DND-41 (cell line): Measurements from ENCODE around the gene PDE4D.

Experiments
- ATAC-seq: fragments of 200-7000 bp; cut with Tn5 transposase; 3 replicates; pipeline ENCODE4 v1.9.1; 2021; ENCODE audit warnings: low read depth; ENCODE audit not compliant: insufficient read depth
- DNase-seq: peaks from one replicate; pipeline ENCODE4 v3.0.0-alpha.2; 2020
- H2AFZ ChIP-seq: 2 replicates; pipeline ENCODE4 v1.6.0; 2012; ENCODE audit warnings: low read depth, low read length
- H3K27ac ChIP-seq: 2 replicates; pipeline ENCODE4 v1.5.1; 2012; ENCODE audit warnings: low read length, inconsistent platforms
- H3K27me3 ChIP-seq: fragments of 200-600 bp; sonication (generic); 2 replicates; pipeline ENCODE4 v1.6.0; 2012; ENCODE audit warnings: low read length, mild to moderate bottlenecking, inconsistent platforms; ENCODE audit not compliant: insufficient read depth, poor library complexity
- H3K36me3 ChIP-seq: 2 replicates; pipeline ENCODE4 v1.5.1; 2012; ENCODE audit warnings: low read length, inconsistent platforms; ENCODE audit not compliant: insufficient read depth
- H3K4me1 ChIP-seq: 2 replicates; pipeline ENCODE4 v1.5.1; 2012; ENCODE audit warnings: mild to moderate bottlenecking, low read length; ENCODE audit not compliant: insufficient read depth
- H3K4me2 ChIP-seq: 2 replicates; pipeline ENCODE4 v1.6.0; 2012; ENCODE audit warnings: mild to moderate bottlenecking, moderate library complexity, low read length, inconsistent platforms; ENCODE audit not compliant: insufficient read depth
- H3K4me3 ChIP-seq, 2 experiments: fragments of 200-600 bp in 1 of 2; shearing (Covaris generic) in 1 of 2; 2 replicates each; pipeline ENCODE4 v1.5.1; 2012 to 2016; ENCODE audit warnings: inconsistent platforms in 2 of 2, low read length in 2 of 2, mild to moderate bottlenecking in 2 of 2, low read depth in 1 of 2, moderate library complexity in 1 of 2
- H3K79me2 ChIP-seq: 2 replicates; pipeline ENCODE4 v1.6.0; 2012; ENCODE audit warnings: low read length, inconsistent platforms; ENCODE audit not compliant: insufficient read depth
- H3K9ac ChIP-seq: 2 replicates; pipeline ENCODE4 v1.6.0; 2012; ENCODE audit warnings: low read depth, mild to moderate bottlenecking, inconsistent platforms, low read length, moderate library complexity
- H3K9me3 ChIP-seq: 2 replicates; pipeline ENCODE4 v1.5.1; 2012; ENCODE audit warnings: low read length, moderate library complexity, mild to moderate bottlenecking, inconsistent platforms; ENCODE audit not compliant: insufficient read depth, severe bottlenecking
- H4K20me1 ChIP-seq: 2 replicates; pipeline ENCODE4 v1.6.0; 2012; ENCODE audit warnings: low read length; ENCODE audit not compliant: insufficient read depth
- EZH2 ChIP-seq: IDR thresholded peaks from 3 replicates; pipeline ENCODE4 v1.6.1; 2012; ENCODE audit warnings: borderline replicate concordance, low read depth, mild to moderate bottlenecking, moderate library complexity, low read length, inconsistent platforms; ENCODE audit not compliant: severe bottlenecking
- TF ChIP-seq, protein P1 (sequence below): IDR thresholded peaks from 2 replicates; pipeline ENCODE4 v1.5.1; 2012; ENCODE audit warnings: borderline replicate concordance, low read length, moderate library complexity, mild to moderate bottlenecking; ENCODE audit not compliant: poor library complexity, severe bottlenecking; ENCODE audit errors: extremely low read depth

Gene PDE4D

DNA sequence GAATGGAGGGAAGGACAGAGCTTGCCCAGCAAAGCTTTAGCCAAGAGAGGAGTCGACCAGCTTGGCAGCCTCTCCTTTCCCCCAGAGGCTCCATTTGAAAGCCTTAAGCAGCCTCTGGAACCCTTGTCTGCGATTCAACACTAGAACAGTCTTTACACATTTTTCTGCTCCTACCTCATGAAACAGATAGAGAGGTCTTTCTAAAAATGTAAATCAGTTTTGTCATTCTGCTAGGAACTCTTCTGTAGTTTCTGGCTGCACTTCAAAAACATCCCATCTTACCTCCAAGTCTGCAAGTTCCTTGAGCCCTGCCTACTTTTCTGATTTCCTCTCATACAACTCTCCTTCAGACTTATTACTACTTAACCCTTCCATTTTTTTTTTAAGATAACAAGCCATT lies 70.1 kb downstream of the PDE4D start:
- Histone ChIP-seq H3K4me3 (no peak overlapping the region), H3K27ac (no peak overlapping the region), H3K27me3 (peaks cover 5% of the 10 kb centered on the region), H3K9me3 (no peaks in the 10 kb centered on the region), H3K36me3 (no peaks in the 10 kb centered on the region), H3K4me2 (no peak overlapping the region), H4K20me1 (no peaks in the 10 kb centered on the region), H3K4me1 (no peaks in the 10 kb centered on the region), H3K9ac (no peak overlapping the region), H2AFZ (no peak overlapping the region), H3K79me2 (no peaks in the 10 kb centered on the region)
- ATAC-seq (no peak), DNase-seq (no peak)
- no peak for TF ChIP-seq EZH2
- TF ChIP-seq, protein P1, sequence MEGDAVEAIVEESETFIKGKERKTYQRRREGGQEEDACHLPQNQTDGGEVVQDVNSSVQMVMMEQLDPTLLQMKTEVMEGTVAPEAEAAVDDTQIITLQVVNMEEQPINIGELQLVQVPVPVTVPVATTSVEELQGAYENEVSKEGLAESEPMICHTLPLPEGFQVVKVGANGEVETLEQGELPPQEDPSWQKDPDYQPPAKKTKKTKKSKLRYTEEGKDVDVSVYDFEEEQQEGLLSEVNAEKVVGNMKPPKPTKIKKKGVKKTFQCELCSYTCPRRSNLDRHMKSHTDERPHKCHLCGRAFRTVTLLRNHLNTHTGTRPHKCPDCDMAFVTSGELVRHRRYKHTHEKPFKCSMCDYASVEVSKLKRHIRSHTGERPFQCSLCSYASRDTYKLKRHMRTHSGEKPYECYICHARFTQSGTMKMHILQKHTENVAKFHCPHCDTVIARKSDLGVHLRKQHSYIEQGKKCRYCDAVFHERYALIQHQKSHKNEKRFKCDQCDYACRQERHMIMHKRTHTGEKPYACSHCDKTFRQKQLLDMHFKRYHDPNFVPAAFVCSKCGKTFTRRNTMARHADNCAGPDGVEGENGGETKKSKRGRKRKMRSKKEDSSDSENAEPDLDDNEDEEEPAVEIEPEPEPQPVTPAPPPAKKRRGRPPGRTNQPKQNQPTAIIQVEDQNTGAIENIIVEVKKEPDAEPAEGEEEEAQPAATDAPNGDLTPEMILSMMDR = no peak

DNA sequence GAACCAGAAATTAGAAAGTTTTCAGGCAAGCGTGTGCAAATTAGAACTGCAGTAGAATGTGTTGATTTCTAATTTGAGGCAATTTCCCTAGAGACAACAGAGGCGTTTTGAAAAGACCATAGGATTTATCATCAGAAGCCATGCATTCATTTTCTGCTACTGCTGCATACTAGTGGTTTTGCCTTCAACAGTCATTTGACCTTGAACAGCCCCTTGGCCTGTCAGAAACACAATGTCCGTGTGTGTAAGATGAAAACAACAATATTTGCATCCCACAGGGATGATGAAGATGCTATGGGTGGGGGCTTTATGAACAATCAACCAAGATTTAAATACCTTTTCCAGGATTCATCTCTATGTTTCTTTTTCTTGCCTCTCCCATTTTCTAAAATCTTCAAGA lies 73.7 kb downstream of the PDE4D start:
- Histone ChIP-seq H3K27ac (no peak overlapping the region), H3K9me3 (no peaks in the 10 kb centered on the region), H3K9ac (no peak overlapping the region), H3K79me2 (no peaks in the 10 kb centered on the region), H3K27me3 (peaks cover 5% of the 10 kb centered on the region), H3K4me3 (no peak overlapping the region), H3K36me3 (no peaks in the 10 kb centered on the region), H3K4me1 (no peaks in the 10 kb centered on the region), H3K4me2 (no peak overlapping the region), H4K20me1 (no peaks in the 10 kb centered on the region), H2AFZ (no peak overlapping the region)
- no peak for DNase-seq
- no peak for ATAC-seq
- TF ChIP-seq, protein P1 = no peak
- no peak for TF ChIP-seq EZH2

DNA sequence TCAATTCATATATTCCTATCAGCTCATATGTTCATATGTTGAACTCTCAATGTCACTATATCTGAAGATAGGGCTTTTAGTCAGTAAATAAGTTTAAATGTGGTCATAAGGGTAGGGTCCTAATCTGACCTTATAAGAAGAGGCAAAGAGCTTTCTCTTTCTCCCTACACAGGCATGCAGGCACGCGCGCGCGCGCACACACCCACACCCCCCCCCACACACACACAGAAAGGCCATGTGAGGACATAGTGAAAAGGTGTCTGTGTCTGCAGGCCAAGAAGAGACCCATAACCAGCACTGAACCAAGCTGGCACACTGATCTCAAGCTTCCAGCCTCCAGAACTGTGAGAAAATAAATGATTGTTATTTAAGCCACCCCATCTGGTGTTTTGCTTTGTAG lies 76.0 kb downstream of the PDE4D start:
- TF ChIP-seq, protein P1 = no peak
- TF ChIP-seq EZH2 = no peak
- no peaks in the 10 kb centered on the region for H4K20me1 ChIP-seq
- H3K79me2 ChIP-seq = no peaks in the 10 kb centered on the region
- H3K4me3 ChIP-seq = no peak overlapping the region
- H3K27me3 ChIP-seq = peaks cover 5% of the 10 kb centered on the region
- H2AFZ ChIP-seq = no peak overlapping the region
- ATAC-seq (no peak), DNase-seq (no peak)
- no peaks in the 10 kb centered on the region for H3K9me3 ChIP-seq
- H3K4me1 ChIP-seq = no peaks in the 10 kb centered on the region
- H3K9ac ChIP-seq = no peak overlapping the region
- no peak overlapping the region for H3K27ac ChIP-seq
- no peaks in the 10 kb centered on the region for H3K36me3 ChIP-seq
- no peak overlapping the region for H3K4me2 ChIP-seq
